Panc1 (cell line): ENCODE results near the gene ANTXR1. TPM values are rescaled to one million over a fixed set of nuclear protein-coding genes. Genes with fewer than 3 reads are reported as not detected.
A peak's percentile ranks its signal among the peaks of the same experiment; 100 is the strongest.

Experiments used
- ATAC-seq: fragments of 200-7000 bp; cut with Tn5 transposase; 2 replicates; pipeline ENCODE4 v1.9.1; 2020; ENCODE audit warnings: mild to moderate bottlenecking, moderate library complexity
- BruUV-seq: library from RNA; stranded (reverse); fragments of 400-500 nt; replicated peaks from 2 replicates; lab custom pipeline; 2021; lab: Mats Ljungman, UMichigan
- CTCF ChIA-PET: fragments of 300-600 bp; sonication (Branson Sonifier 250); formaldehyde crosslinking; loops from one replicate; lab custom pipeline; 2022; ENCODE audit warnings: antibody characterized with exemption; lab: Charles Lee
- POLR2A ChIA-PET: fragments of 300-600 bp; sonication (Branson Sonifier 250); formaldehyde crosslinking; loops from one replicate; lab custom pipeline; 2022; ENCODE audit warnings: antibody characterized with exemption; lab: Charles Lee
- DNase-seq: peaks from one replicate; pipeline ENCODE4 v3.0.0-alpha.2; 2010; ENCODE audit warnings: low read depth, low spot score
- H3K27ac ChIP-seq: 2 replicates; pipeline ENCODE4 v1.5.1; 2011; ENCODE audit warnings: mild to moderate bottlenecking, low read length, inconsistent platforms
- H3K27me3 ChIP-seq: fragments of 200-500 bp; sonication (Bioruptor generic); 2 replicates; pipeline ENCODE4 v1.6.0; 2014; ENCODE audit warnings: low read length, inconsistent platforms; ENCODE audit not compliant: control insufficient read depth, insufficient read depth
- H3K36me3 ChIP-seq: fragments of 200-500 bp; sonication (Bioruptor generic); 2 replicates; pipeline ENCODE4 v1.5.1; 2014; ENCODE audit warnings: inconsistent platforms, mild to moderate bottlenecking, low read length, moderate library complexity; ENCODE audit not compliant: control insufficient read depth, insufficient read depth
- H3K4me1 ChIP-seq: 2 replicates; pipeline ENCODE4 v1.5.1; 2011; ENCODE audit warnings: inconsistent platforms, mild to moderate bottlenecking, low read length, moderate library complexity; ENCODE audit not compliant: control insufficient read depth, insufficient read depth
- H3K4me3 ChIP-seq, 2 experiments: 2 replicates each; pipeline ENCODE4 v1.5.1; 2011 to 2012; ENCODE audit warnings: low read depth in 2 of 2, low read length in 2 of 2, mild to moderate bottlenecking in 2 of 2, inconsistent platforms in 1 of 2, moderate library complexity in 1 of 2
- H3K9me3 ChIP-seq: fragments of 200-500 bp; sonication (Bioruptor generic); 2 replicates; pipeline ENCODE4 v1.5.1; 2014; ENCODE audit warnings: low read depth, mild to moderate bottlenecking, inconsistent platforms, low read length, moderate library complexity; ENCODE audit not compliant: control insufficient read depth, insufficient read depth
- POLR2AphosphoS5 ChIP-seq: IDR thresholded peaks from 2 replicates; pipeline ENCODE4 v1.6.1; 2012; ENCODE audit warnings: mild to moderate bottlenecking, low read depth, low read length, moderate library complexity
- SIN3A ChIP-seq: IDR thresholded peaks from 2 replicates; pipeline ENCODE4 v1.6.1; 2012; ENCODE audit warnings: low read depth, mild to moderate bottlenecking, low read length, moderate library complexity, borderline replicate concordance; ENCODE audit not compliant: insufficient read depth
- TCF7L2 ChIP-seq: IDR thresholded peaks from 2 replicates; pipeline ENCODE4 v1.6.1; 2011; ENCODE audit warnings: mild to moderate bottlenecking, low read depth, low read length, inconsistent platforms
- in situ Hi-C: cut with HindIII; loops from 2 replicates; pipeline ENCODE4 v1.10.0; 2016; ENCODE audit warnings: low sequenced_read_pairs, low pct_unique_long_range_greater_than_20kb
- intact Hi-C: fragments of 100-400 bp; cut with micrococcal nuclease; formaldehyde crosslinking; loops from one replicate; pipeline ENCODE4 v1.10.0; 2022; ENCODE audit not compliant: unreplicated experiment
- total RNA-seq: library from RNA; stranded (reverse); gene quantifications from one replicate; pipeline ENCODE4 v1.2.1, GENCODE V29; 2021; ENCODE audit not compliant: unreplicated experiment
- TF ChIP-seq, protein P1 (sequence below): fragments of 450-650 bp; IDR thresholded peaks from 2 replicates; pipeline ENCODE4 v1.5.1; 2017; ENCODE audit warnings: mild to moderate bottlenecking
- TF ChIP-seq, protein P2 (sequence below), 2 experiments: IDR thresholded peaks; 2 replicates each; pipeline ENCODE4 v1.6.1; 2011 to 2012; ENCODE audit warnings: low read depth in 2 of 2, control low read depth in 1 of 2, low read length in 1 of 2, mild to moderate bottlenecking in 1 of 2, moderate library complexity in 1 of 2; ENCODE audit not compliant: insufficient read depth in 1 of 2

ANTXR1 gene
- total RNA-seq, 1 experiment from 2014 or later, result 132 TPM

DNA sequence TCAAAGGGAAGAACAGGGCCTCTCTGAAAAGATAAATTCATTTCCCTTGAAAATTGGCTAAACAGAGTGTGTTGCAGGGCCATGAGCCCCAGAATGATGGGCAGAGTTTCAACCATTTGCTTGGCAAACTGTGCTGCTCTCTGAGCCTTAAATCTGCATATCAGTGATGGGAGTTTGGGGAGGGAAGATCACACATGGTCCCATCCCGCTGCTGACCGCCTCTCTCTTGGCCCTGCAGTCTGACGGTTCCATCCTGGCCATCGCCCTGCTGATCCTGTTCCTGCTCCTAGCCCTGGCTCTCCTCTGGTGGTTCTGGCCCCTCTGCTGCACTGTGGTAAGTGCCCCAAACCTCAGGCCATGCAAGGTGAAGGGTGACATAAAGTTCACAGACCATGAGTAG, 139.0 kb downstream of the ANTXR1 start:
- no TSS peak for BruUV-seq
- ATAC-seq, result no peak
- Histone ChIP-seq H3K27me3 (no peaks in the 10 kb centered on the region), H3K4me1 (peaks cover 26% of the 10 kb centered on the region), H3K36me3 (peaks cover 2% of the 10 kb centered on the region), H3K4me3 (no peak overlapping the region), H3K9me3 (no peaks in the 10 kb centered on the region), H3K27ac (peak overlapping the region; percentile 73)
- ChIA-PET CTCF (no interaction called here), POLR2A (no interaction called here)
- in situ Hi-C loops, result no loop called here
- DNase-seq, result no peak
- intact Hi-C loops, result no loop called here
- TF ChIP-seq, protein P1, sequence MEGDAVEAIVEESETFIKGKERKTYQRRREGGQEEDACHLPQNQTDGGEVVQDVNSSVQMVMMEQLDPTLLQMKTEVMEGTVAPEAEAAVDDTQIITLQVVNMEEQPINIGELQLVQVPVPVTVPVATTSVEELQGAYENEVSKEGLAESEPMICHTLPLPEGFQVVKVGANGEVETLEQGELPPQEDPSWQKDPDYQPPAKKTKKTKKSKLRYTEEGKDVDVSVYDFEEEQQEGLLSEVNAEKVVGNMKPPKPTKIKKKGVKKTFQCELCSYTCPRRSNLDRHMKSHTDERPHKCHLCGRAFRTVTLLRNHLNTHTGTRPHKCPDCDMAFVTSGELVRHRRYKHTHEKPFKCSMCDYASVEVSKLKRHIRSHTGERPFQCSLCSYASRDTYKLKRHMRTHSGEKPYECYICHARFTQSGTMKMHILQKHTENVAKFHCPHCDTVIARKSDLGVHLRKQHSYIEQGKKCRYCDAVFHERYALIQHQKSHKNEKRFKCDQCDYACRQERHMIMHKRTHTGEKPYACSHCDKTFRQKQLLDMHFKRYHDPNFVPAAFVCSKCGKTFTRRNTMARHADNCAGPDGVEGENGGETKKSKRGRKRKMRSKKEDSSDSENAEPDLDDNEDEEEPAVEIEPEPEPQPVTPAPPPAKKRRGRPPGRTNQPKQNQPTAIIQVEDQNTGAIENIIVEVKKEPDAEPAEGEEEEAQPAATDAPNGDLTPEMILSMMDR, result no peak
- TF ChIP-seq POLR2AphosphoS5 (no peak), TCF7L2 (no peak), SIN3A (no peak)
- TF ChIP-seq, protein P2, sequence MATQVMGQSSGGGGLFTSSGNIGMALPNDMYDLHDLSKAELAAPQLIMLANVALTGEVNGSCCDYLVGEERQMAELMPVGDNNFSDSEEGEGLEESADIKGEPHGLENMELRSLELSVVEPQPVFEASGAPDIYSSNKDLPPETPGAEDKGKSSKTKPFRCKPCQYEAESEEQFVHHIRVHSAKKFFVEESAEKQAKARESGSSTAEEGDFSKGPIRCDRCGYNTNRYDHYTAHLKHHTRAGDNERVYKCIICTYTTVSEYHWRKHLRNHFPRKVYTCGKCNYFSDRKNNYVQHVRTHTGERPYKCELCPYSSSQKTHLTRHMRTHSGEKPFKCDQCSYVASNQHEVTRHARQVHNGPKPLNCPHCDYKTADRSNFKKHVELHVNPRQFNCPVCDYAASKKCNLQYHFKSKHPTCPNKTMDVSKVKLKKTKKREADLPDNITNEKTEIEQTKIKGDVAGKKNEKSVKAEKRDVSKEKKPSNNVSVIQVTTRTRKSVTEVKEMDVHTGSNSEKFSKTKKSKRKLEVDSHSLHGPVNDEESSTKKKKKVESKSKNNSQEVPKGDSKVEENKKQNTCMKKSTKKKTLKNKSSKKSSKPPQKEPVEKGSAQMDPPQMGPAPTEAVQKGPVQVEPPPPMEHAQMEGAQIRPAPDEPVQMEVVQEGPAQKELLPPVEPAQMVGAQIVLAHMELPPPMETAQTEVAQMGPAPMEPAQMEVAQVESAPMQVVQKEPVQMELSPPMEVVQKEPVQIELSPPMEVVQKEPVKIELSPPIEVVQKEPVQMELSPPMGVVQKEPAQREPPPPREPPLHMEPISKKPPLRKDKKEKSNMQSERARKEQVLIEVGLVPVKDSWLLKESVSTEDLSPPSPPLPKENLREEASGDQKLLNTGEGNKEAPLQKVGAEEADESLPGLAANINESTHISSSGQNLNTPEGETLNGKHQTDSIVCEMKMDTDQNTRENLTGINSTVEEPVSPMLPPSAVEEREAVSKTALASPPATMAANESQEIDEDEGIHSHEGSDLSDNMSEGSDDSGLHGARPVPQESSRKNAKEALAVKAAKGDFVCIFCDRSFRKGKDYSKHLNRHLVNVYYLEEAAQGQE (IDR thresholded peaks at IDR 0.05; ENCODE audit: insufficient read depth in 1 of 2, low read depth in 2 of 2, low read length in 1 of 2), result no peak

DNA sequence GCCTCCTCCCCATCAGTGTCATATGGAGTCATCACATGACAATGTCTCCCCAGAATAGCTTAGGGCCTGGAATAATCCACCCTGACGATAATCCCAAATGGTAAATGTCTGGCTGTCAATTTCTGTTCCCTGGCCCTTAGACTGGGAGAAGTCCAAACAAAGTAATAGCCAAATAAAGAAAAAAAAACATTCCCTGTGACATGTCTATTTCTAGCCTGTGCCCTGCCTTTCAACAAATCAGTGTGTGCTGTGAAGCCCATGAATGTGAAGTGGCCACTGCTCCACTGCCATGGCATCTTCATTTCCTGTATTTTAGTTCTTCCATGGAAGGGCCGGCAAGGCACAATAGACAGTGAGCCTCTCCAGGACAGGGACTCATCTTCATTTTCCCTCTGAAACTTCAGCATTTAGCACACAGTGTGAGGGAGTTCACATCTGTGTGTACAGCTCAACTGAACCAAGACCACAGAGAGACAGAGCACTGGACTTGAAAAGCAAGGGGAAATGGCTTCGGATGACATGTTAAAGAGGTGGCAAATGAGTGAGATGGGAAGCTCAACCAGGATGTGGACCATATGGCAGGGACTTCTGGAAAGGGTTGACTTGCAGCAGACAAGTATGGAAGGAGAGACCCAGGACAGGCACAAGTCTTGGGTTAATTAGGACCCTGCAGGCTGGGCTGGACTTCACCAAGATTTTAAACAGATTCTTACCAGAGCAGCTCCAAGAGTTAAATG, 140.0 kb downstream of the ANTXR1 start:
- no TSS peak for BruUV-seq
- POLR2A ChIA-PET, result no interaction called here

More for the DNA sequence above, 140.0 kb downstream of the ANTXR1 start:
- CTCF ChIA-PET, result no interaction called here
- peak overlapping the region; percentile 60 for H3K27ac ChIP-seq
- H3K36me3 ChIP-seq, result peaks cover 2% of the 10 kb centered on the region
- TF ChIP-seq POLR2AphosphoS5 (no peak), TCF7L2 (no peak), SIN3A (no peak)
- TF ChIP-seq, protein P2 (IDR thresholded peaks at IDR 0.05; ENCODE audit: insufficient read depth in 1 of 2, low read depth in 2 of 2, low read length in 1 of 2), result no peak
- TF ChIP-seq, protein P1, result no peak
- ATAC-seq, result no peak
- intact Hi-C loops (no loop called here), in situ Hi-C loops (no loop called here)
- DNase-seq, result no peak
- peaks cover 20% of the 10 kb centered on the region for H3K4me1 ChIP-seq
- H3K27me3 ChIP-seq, result no peaks in the 10 kb centered on the region
- H3K9me3 ChIP-seq, result no peaks in the 10 kb centered on the region
- no peak overlapping the region for H3K4me3 ChIP-seq
